ENCODE results near the gene TNNT3.

DNA sequence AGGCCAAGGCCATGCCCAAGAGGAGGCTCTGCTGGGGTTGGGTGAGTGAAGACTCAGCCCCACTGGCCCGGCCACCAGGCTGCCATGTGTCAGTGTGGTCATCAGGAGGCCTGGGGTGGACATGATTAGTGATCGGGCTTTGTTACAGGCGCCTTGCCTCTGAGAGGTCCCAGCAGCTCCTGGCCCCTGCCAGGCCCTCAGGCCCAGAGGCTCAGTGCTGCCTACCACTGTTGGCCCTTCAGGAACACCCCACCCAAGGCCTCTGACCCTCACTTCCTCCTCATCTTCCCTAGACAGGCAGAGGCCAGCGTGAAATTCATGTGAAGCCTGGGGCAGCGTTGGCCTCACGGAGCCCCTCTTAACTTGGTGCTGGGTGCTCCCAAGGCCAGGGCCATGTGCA lies 29.8 kb downstream of the TNNT3 start:
- TF ChIP-seq EZH2phosphoT487 (IDR thresholded peaks at IDR 0.05; ENCODE audit: insufficient read depth, low read depth) (no peak), EZH2 (IDR thresholded peaks at IDR 0.05; ENCODE audit: insufficient read depth, poor library complexity, severe bottlenecking) (no peak)
